Activated CD8-positive, alpha-beta memory T cell treated with anti-CD3 and anti-CD28 coated beads, Interleukin-2, amount 50 U/mL, for 1 hour (primary cell): ENCODE measurements around the gene GSTP1.
"Not testable (repeated sequence)": the region's sequence is repeated elsewhere in the genome, so short reads cannot be mapped to it uniquely, and the experiment has no call there.

Experiments
- DNase-seq: peaks from one replicate; pipeline ENCODE4 v3.0.0-alpha.2; 2020; ENCODE audit errors: extremely low read depth

The GSTP1 gene

GRCh38 chr11:67563705-67564114 is 19.9 kb upstream of the GSTP1 start:
- not testable (repeated sequence) for DNase-seq

GRCh38 chr11:67564230-67564629 is 19.4 kb upstream of the GSTP1 start:
- no peak for DNase-seq

GRCh38 chr11:67571443-67571842 is 12.2 kb upstream of the GSTP1 start:
- no peak for DNase-seq

GRCh38 chr11:67572305-67572704 is 11.3 kb upstream of the GSTP1 start:
- no peak for DNase-seq

GRCh38 chr11:67572747-67573419 is 10.7 kb upstream of the GSTP1 start:
- DNase-seq, result no peak

- no peak for DNase-seq
Observed at GRCh38 chr11:67574938-67575337, 8.7 kb upstream of the GSTP1 start.

DNA sequence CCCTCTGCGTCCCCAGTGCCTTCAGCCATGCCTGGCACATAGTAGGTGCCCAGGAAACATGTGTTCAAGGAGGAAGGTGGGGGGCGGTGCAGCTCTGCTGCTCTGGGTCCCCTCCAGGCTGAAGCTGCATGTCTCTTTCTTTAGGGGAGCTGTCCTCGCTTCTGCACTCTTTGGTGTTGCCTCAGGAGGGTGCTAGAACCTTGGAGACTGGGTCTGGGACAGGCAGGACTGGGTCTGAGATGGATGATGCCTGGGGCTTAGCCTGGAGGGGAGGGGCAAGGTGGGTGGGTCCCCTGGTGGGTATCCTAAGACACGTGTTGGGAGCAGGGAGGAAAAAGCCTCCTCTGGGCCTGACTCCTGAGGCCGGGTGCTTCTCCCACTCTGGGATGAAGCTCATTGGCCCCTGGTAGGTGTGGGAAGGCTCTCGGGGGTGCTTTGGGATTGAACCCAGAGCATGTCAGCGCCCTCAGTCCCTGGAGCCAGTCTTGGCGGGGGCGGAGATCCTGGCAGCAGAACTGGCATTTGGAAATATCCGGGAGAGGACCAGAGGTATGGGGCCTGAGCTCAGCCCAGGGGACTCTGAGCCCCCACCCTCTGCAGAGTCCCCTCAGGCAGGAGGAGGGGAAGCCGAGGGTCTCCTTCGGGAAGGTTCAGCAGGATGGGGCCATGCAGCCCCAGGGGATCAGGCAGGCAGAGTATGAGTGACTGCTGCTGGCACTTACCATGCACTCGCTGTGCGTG is 6.7 kb upstream of the GSTP1 start:
- DNase-seq, result no peak

- DNase-seq, result no peak
Observed at GRCh38 chr11:67577951-67578350, 5.7 kb upstream of the GSTP1 start.

- DNase-seq, result no peak
Observed at GRCh38 chr11:67581469-67581868, 2.1 kb upstream of the GSTP1 start.

DNA sequence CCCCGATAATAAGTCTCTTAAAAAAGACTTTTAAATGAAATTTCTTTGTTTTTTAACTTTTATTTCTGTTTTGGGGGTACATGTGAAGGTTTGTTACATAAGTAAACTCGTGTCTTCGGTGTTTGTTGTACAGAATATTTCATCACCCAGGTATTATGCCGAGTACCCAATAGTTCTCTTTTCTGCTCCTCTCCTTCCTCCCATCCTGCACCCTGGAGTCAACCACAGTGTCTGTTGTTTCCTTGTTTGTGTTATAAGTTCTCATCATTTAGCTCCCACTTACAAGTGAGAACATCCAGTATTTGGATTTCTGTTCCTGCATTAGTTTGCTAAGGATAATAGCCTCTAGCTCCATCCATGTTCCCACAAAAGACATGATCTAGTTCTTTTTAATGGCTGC is 1.6 kb upstream of the GSTP1 start:
- DNase-seq, result no peak

GRCh38 chr11:67584205-67584880 is 731 bp downstream of the GSTP1 start:
- no peak for DNase-seq

DNA sequence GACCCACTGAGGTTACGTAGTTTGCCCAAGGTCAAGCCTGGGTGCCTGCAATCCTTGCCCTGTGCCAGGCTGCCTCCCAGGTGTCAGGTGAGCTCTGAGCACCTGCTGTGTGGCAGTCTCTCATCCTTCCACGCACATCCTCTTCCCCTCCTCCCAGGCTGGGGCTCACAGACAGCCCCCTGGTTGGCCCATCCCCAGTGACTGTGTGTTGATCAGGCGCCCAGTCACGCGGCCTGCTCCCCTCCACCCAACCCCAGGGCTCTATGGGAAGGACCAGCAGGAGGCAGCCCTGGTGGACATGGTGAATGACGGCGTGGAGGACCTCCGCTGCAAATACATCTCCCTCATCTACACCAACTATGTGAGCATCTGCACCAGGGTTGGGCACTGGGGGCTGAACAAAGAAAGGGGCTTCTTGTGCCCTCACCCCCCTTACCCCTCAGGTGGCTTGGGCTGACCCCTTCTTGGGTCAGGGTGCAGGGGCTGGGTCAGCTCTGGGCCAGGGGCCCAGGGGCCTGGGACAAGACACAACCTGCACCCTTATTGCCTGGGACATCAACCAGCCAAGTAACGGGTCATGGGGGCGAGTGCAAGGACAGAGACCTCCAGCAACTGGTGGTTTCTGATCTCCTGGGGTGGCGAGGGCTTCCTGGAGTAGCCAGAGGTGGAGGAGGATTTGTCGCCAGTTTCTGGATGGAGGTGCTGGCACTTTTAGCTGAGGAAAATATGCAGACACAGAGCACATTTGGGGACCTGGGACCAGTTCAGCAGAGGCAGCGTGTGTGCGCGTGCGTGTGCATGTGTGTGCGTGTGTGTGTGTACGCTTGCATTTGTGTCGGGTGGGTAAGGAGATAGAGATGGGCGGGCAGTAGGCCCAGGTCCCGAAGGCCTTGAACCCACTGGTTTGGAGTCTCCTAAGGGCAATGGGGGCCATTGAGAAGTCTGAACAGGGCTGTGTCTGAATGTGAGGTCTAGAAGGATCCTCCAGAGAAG is 1.6 kb downstream of the GSTP1 start:
- DNase-seq, result no peak

DNA sequence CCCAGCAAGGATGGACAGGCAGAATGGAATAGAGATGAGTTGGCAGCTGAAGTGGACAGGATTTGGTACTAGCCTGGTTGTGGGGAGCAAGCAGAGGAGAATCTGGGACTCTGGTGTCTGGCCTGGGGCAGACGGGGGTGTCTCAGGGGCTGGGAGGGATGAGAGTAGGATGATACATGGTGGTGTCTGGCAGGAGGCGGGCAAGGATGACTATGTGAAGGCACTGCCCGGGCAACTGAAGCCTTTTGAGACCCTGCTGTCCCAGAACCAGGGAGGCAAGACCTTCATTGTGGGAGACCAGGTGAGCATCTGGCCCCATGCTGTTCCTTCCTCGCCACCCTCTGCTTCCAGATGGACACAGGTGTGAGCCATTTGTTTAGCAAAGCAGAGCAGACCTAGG is 2.3 kb downstream of the GSTP1 start:
- no peak for DNase-seq

GRCh38 chr11:67586568-67587250 is 3.1 kb downstream of the GSTP1 start:
- DNase-seq, result no peak

GRCh38 chr11:67588136-67588503 is 4.5 kb downstream of the GSTP1 start:
- DNase-seq, result no peak

GRCh38 chr11:67588899-67589415 is 5.3 kb downstream of the GSTP1 start:
- DNase-seq, result not testable (repeated sequence)

GRCh38 chr11:67592880-67593564 is 9.4 kb downstream of the GSTP1 start:
- no peak for DNase-seq

- DNase-seq, result no peak
Observed at GRCh38 chr11:67593565-67593905, 9.9 kb downstream of the GSTP1 start.

GRCh38 chr11:67594480-67594879 is 10.9 kb downstream of the GSTP1 start:
- DNase-seq, result no peak

DNA sequence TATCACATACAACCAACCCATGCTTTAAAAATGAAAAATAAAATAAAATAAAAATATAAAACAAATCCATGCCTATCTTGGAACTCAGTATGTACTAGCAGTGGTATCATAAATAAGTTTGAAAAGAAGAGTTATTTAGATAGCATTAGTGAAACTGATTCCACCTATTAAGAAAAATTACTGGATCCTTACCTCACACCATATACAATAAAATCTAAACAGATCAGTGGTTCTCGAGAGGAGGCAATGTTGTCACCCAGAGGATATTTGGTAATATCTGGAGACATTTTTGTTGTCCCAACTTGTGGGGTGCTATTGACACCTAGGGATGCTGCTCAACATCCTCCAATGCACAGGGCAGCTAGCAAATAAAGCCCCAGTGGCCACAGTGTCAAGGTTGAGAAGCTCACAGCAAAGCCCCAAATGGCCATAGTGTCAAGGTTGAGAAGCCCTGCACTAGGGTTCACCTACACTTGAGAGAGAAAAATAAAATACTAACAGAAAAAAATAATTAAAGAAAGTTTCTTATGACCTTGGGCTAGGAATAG is 13.2 kb downstream of the GSTP1 start:
- DNase-seq, result no peak
